Chondrocyte (in vitro differentiated cells): ENCODE data around the gene PSTPIP2. TPM values are rescaled to one million over a fixed set of nuclear protein-coding genes. Genes with fewer than 3 reads are reported as not detected.

Experiments
- DNase-seq: peaks from one replicate; pipeline ENCODE4 v3.0.0; 2021; ENCODE audit warnings: mixed read lengths, low spot score
- H3K27ac Mint-ChIP-seq: one replicate; pipeline ENCODE4 v1.8.0; 2021; ENCODE audit warnings: mild to moderate bottlenecking, moderate library complexity, mixed read lengths; ENCODE audit not compliant: unreplicated experiment
- H3K27me3 Mint-ChIP-seq: 2 replicates; pipeline ENCODE4 v1.8.0; 2021; ENCODE audit warnings: low read depth, mixed read lengths
- H3K36me3 Mint-ChIP-seq: 2 replicates; pipeline ENCODE4 v1.8.0; 2021; ENCODE audit warnings: low read depth, mixed read lengths
- H3K4me1 Mint-ChIP-seq: 2 replicates; pipeline ENCODE4 v1.8.0; 2021; ENCODE audit warnings: low read depth, mild to moderate bottlenecking, mixed read lengths
- H3K4me3 Mint-ChIP-seq: one replicate; pipeline ENCODE4 v1.8.0; 2021; ENCODE audit warnings: mild to moderate bottlenecking, moderate library complexity, mixed read lengths; ENCODE audit not compliant: unreplicated experiment
- H3K9me3 Mint-ChIP-seq: 2 replicates; pipeline ENCODE4 v1.8.0; 2021; ENCODE audit warnings: low read depth, mixed read lengths
- total RNA-seq: library from RNA; stranded (reverse); gene quantifications from 3 replicates; pipeline ENCODE4 v1.2.1, GENCODE V29; 2021
- TF ChIP-seq, protein P1 (sequence below): fragments of 200-600 bp; sonication (generic); IDR thresholded peaks from 2 replicates; pipeline ENCODE4 v1.5.0; 2021; ENCODE audit warnings: antibody characterized with exemption, mild to moderate bottlenecking, moderate library complexity

PSTPIP2 gene
- total RNA-seq, 1 donor from 2014 or later = 4.5 TPM

DNA sequence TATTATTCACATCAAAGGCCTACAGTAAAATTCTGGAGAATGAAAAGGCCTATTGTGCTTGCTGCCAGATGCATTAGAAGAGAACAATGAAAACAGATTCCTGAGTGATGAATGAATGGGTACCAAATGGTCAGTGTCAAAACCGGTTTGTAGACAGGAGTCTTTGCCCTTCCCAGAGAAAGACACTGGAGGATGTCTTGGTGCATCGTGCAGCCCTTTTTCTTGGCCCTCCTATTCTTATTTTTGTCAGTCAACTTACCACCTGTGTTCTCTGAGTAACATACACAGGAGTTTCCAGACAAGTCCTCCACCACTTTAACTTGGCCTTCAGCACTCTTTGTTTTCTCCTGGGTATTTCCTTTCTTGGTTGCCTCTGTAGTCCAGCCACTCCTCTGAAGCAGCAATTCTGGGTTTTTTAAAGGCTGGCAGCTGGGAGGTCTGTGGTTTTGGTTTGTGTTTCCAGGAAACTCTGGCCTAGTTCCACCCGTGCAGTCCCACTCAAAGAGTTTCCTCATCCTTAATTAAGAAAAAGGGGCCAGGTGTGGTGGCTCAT lies 29.4 kb downstream of the PSTPIP2 start:
- peaks cover 2% of the 10 kb centered on the region for H3K36me3 Mint-ChIP-seq
- TF ChIP-seq, protein P1, sequence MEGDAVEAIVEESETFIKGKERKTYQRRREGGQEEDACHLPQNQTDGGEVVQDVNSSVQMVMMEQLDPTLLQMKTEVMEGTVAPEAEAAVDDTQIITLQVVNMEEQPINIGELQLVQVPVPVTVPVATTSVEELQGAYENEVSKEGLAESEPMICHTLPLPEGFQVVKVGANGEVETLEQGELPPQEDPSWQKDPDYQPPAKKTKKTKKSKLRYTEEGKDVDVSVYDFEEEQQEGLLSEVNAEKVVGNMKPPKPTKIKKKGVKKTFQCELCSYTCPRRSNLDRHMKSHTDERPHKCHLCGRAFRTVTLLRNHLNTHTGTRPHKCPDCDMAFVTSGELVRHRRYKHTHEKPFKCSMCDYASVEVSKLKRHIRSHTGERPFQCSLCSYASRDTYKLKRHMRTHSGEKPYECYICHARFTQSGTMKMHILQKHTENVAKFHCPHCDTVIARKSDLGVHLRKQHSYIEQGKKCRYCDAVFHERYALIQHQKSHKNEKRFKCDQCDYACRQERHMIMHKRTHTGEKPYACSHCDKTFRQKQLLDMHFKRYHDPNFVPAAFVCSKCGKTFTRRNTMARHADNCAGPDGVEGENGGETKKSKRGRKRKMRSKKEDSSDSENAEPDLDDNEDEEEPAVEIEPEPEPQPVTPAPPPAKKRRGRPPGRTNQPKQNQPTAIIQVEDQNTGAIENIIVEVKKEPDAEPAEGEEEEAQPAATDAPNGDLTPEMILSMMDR = no peak
- no peak overlapping the region for H3K4me3 Mint-ChIP-seq
- H3K4me1 Mint-ChIP-seq = peaks cover 5% of the 10 kb centered on the region
- peak overlapping the region; percentile 4 for H3K27ac Mint-ChIP-seq
- no peaks in the 10 kb centered on the region for H3K27me3 Mint-ChIP-seq
- peaks cover 2% of the 10 kb centered on the region for H3K9me3 Mint-ChIP-seq
- no peak for DNase-seq

DNA sequence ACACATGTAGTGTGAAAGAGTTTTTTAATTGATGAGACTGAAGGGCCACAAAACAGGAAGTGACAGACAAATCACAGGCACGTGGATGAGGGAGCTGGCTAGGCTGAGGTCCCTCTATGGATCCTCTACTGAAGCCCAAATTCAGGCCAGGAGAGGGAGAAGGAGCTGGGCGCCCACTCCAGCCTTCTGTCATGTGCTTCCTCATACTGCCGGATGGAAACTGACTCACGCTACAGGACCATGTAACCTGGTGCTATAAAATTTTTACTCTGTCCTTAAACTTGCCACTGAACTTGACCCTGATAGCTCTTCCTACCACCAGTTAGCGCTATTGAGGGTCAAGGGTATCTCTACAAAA lies 31.3 kb downstream of the PSTPIP2 start:
- no peak overlapping the region for H3K27ac Mint-ChIP-seq

DNA sequence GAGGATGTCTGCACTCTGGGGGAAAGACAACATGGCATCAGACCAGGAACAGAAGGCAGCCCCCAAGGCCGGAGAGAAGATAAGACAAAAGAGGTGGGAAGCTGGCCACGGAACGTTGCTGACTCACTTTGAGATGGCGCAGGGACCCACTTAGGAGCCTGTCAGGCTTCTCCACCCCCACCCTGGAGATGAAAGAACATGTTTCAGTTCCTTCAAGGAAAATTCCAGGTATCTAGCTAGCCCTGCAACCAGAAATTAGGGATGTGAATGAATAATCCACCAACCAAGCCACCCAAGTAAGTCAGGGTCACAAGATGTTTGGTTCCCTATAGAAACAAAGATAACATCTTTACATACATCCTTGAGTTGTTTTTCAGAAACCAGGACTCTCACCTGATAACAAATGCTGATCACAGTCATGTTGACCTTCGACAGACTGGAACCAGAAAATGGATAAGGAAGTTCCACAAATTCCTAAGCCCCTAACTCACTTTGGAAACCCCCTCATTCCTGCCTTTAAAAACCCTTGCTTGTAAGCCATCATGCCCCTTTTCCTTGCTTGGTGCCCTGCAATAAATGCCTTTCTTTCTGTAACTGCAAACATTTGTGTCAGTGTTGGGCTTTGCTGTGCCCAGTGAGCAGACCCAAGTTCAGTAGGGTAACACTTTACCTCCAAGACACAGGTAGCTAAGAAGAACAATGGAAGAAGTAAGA lies 31.9 kb downstream of the PSTPIP2 start:
- peaks cover 2% of the 10 kb centered on the region for H3K9me3 Mint-ChIP-seq
- no peak overlapping the region for H3K4me3 Mint-ChIP-seq
- peaks cover 3% of the 10 kb centered on the region for H3K36me3 Mint-ChIP-seq
- no peak overlapping the region for H3K27ac Mint-ChIP-seq
- H3K4me1 Mint-ChIP-seq = peaks cover 11% of the 10 kb centered on the region
- no peaks in the 10 kb centered on the region for H3K27me3 Mint-ChIP-seq
- no peak for DNase-seq
- TF ChIP-seq, protein P1 = no peak

More for the DNA sequence above, 31.3 kb downstream of the PSTPIP2 start:
- Mint-ChIP-seq H3K36me3 (peaks cover 2% of the 10 kb centered on the region), H3K4me3 (no peak overlapping the region), H3K9me3 (peaks cover 2% of the 10 kb centered on the region), H3K4me1 (peaks cover 7% of the 10 kb centered on the region), H3K27me3 (no peaks in the 10 kb centered on the region)
- no peak for DNase-seq
- TF ChIP-seq, protein P1 = no peak

DNA sequence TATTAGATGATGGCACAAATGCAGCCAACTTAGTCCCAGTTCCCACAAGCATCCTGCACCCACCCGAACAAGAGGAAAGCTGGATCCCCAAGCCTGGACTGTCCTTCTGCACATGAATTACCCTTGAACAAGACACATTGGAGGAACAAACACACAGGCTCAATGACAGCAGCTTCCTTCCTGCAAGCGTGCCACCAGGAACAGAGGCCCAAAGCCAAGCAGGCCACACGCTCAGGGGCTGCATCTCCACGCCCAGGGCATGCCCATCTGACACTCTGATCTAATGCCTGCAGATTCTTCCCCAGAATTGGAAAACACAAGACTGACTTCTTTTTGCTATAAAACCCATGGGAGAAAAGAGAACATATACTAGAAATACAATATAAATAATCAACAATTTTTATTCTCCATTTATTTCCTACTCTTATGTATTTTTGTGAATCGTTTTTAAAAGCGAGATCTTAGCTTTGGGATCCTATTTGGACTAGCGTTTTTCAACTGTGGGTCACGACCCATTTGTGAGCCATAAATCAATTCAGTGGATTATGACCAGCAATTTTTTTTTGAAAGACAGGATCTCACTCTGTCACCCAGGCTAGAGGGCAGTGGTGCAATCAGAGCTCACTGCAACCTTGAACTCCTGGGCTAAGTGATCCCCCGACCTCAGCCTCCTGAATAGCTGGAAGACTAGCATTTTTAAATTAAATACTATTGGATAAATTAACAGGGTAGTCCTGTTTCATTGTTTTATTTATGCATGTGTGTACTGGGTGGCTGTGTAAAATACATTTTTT lies 34.4 kb downstream of the PSTPIP2 start:
- TF ChIP-seq, protein P1 = no peak
- H3K27ac Mint-ChIP-seq = no peak overlapping the region
- no peak overlapping the region for H3K4me3 Mint-ChIP-seq
- H3K36me3 Mint-ChIP-seq = peaks cover 5% of the 10 kb centered on the region
- H3K27me3 Mint-ChIP-seq = no peaks in the 10 kb centered on the region
- DNase-seq = no peak
- H3K9me3 Mint-ChIP-seq = no peaks in the 10 kb centered on the region
- H3K4me1 Mint-ChIP-seq = peaks cover 10% of the 10 kb centered on the region
